Stomach (tissue), 4 donors: ENCODE measurements around the gene IGF2BP3.

Experiments used
- CTCF ChIP-seq, 7 experiments: fragments of 450-650 bp in 4 of 7; fragments of 200-600 bp in 3 of 7; sonication (generic) in 3 of 7; IDR thresholded peaks; one replicate each; pipeline ENCODE4 v1.5.1; 2016 to 2019; ENCODE audit warnings: antibody characterized with exemption in 7 of 7, control low read depth in 2 of 7, mild to moderate bottlenecking in 1 of 7
- EP300 ChIP-seq: sonication (generic); formaldehyde crosslinking; IDR thresholded peaks from one replicate; pipeline ENCODE4 v1.6.1; 2017; ENCODE audit warnings: antibody characterized with exemption
- POLR2A ChIP-seq, 4 donors: fragments of 450-650 bp; IDR thresholded peaks; one replicate each; pipeline ENCODE4 v1.6.1; 2016; ENCODE audit warnings: antibody characterized with exemption in 4 of 4, control low read depth in 2 of 4, mild to moderate bottlenecking in 1 of 4, moderate library complexity in 1 of 4

- TF ChIP-seq CTCF (IDR thresholded peaks at IDR 0.05): no peak
- TF ChIP-seq POLR2A (IDR thresholded peaks at IDR 0.05): no peak
- no peak for TF ChIP-seq EP300
Measured at GRCh38 chr7:23306936-23307521, 163.3 kb downstream of the IGF2BP3 start.
